UCSD-AML1 (cell line): Measurements from ENCODE around the gene JAG1.
"Not testable (repeated sequence)": the region's sequence is repeated elsewhere in the genome, so short reads cannot be mapped to it uniquely, and the experiment has no call there.

Experiments used
- DNase-seq: peaks from one replicate; lab custom pipeline; 2025; ENCODE audit not compliant: unreplicated experiment; lab: John Stamatoyannopoulos, UW

Gene JAG1

DNA sequence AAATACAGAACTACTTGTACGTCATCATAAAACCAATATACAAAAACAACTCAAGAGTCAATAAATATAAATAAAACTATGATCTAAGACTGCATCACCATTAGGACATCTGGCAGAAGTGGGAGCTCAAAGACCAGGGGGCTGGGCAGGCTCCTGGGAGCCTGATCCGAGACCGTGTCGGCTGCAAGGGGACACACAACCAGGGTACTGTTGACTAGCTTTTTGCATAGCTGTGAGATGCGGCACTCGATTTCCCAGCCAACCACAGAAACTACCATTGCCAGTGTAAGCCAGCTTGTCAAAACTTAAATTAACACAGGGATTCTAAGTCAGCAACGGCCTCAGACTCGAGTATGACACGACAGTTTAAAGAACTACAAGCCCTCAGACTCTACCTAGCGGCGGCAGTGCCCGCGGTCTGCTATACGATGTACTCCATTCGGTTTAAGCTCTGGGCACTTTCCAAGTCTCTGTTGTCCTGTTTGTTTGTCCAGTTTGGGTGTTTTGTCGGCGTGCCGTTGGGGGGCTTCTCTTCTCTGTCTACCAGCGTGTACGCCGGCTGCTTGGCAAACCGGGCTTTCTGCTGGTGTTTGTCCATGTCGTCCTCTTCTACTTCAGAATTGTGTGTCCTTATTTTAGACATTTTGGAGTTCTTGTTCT is 34.6 kb downstream of the JAG1 start:
- DNase-seq: no peak

DNA sequence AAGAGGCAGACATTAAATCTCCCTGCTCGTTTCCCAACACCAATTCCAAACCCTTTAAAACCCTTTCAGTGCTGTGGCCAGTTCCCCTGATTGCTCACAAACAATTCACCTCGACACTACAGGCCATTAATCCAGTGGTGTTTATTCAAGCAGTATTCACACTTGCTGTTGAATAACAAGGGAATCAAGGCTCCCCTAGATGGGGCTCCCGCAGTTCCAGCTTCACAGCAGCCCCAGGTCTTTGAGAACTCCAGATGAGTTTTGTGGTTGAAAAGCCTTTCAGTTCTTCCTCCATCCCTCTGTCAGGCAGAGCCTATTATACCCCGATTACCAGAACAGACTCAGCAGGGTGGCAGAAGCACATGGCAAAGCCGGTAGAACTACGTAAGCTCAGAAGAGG is 36.2 kb downstream of the JAG1 start:
- no peak for DNase-seq

DNA sequence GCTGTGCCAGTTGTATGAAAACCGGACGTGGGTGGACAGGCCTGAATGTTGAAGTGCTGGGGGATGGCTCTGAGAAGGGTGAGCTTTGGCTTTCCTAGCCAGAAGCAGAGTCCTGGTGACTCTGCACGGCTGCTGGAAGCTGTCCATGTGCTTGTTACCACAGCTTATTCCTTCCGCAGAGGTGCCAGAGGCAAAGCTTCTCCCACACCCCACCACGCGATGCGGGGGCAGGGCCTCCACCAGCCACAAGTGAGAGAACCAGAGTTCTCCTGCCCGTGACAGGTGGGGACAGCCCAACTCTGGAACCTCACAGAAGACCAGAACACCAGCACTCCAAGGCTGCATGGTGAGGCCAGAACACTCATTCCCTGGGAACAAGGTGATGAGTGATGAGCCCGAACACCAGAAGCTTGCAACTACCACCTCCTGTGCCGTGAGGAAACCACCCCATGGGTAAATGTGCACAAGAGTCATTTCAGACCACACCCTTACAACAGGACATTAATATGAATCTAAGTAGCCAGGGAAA is 36.7 kb downstream of the JAG1 start:
- DNase-seq: no peak

DNA sequence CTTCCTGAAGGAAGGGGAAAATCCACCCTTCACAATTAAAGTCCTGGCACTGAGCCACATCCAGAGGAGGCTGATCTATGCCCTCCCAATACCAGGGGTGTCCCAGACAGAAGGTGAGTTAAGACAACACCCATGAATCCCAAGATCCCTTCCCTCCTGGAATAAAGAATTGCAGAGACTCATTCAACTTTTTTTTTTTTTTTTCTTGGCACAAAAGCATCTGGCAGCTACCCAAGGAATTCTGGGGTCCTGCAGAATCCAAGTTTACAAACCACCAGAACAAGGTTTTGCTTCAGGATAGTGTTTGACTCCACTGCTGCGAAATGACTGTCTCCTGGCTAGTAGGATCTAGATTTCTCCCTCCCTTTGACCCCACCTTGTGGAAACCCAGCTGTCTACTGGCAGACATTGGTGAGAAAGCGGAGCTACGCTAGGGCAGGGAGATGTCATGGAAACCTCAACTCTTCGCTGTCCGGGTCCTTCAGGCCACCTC is 37.4 kb downstream of the JAG1 start:
- no peak for DNase-seq

DNA sequence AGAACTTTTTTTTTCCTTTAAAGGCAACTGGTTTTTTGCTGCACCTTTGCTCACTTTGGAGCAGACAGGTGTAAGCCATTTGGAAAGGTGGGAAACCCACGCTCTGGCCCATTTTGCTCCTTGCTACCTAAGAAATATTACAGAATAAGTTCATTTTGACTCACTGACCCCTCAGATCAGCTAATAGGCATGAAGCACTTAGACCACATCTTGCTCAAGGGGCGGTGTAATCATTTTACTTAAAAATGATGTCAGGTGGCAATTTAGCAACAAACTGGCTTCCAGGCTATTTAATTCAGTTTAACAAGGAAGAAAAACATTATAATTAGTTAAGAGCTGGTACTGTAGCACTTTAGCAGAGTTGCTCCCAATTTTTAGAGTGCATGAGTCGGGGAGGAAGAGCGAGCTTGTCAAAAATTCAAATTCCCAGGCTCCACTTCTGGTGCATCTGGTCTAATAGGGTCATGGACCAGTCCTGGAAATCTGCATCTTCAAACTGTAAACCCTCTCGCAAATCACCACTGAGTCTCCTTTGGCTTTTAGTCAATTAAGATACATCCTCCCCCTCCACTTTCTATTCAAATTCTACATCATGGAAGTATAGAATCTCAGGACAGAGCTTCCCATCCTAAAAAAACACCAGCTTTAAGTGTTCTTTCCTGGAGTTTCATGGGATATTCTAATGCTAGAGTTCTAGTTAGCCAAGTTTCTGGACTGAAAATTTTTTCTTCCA is 38.2 kb downstream of the JAG1 start:
- DNase-seq: no peak

DNA sequence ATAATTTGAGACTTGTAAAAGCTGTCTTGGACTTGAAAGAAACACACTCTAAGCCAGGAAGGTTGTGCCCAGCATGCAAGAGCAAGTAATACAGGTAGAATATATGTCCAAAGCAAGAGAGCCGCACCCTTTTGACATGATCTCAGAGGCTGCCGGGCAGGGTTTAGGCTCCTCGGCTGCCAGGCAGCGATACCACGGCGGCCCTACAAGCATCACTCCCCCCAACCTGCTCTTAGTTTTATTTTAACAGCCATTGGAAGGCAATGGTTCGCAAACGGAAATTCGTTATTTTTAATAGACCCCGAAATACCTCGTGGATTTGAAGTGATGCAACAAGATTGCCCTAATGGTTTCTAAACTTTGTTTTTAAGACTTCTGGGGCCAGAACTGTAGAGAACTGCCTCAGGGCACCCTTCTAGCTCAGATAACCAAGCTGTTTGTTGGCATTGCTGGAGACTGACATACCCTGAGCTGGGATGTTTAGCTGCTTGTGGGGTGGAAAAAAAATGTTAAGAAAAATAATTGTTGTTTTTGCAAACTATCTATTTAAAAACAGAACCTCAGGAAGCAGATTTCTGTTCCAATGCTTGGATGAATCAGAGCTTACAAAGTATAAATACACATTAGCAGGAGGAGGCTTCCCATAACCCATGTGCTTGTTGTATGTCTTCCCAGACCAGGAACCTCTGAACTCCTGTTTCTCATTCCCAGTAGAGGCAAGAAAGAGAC is 39.0 kb downstream of the JAG1 start:
- no peak for DNase-seq

DNA sequence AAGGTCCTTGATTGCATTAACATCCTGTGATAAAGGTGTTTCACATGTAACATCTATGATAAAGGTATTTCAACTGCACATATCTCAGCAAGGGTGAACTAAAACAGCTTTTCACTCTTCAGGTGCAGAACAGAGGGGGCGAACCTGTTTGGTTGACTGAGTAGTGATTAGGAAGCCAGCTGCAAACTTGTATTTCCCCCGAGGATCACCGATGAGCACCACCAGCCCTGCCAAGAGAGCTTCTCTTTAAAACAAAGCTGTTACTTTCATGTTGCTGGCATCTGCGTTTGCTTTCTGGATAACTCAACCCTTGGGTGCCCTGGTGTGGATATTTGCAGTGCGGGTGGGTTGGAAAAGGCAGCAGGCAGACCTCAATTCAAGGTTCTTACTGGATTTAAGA is 39.6 kb downstream of the JAG1 start:
- no peak for DNase-seq

DNA sequence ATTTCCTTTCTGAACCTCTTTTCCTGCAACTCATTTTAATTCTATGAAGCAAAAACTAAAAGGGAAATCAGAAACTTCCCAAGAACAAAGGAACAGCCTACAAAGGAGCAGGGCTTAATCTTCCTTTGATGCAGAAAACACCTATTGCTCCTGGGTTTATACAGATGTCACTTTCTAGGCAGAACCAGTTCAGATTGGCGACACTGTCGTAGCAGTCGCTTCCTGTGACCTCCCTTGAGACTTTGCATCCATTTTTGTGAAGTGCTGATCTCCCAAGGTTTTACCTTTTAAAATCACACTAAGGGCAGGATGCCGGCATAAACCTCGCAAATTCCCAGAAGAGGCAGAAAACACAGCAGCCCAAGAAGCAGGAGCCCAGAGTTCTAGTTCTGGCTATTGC is 40.1 kb downstream of the JAG1 start:
- DNase-seq: no peak

DNA sequence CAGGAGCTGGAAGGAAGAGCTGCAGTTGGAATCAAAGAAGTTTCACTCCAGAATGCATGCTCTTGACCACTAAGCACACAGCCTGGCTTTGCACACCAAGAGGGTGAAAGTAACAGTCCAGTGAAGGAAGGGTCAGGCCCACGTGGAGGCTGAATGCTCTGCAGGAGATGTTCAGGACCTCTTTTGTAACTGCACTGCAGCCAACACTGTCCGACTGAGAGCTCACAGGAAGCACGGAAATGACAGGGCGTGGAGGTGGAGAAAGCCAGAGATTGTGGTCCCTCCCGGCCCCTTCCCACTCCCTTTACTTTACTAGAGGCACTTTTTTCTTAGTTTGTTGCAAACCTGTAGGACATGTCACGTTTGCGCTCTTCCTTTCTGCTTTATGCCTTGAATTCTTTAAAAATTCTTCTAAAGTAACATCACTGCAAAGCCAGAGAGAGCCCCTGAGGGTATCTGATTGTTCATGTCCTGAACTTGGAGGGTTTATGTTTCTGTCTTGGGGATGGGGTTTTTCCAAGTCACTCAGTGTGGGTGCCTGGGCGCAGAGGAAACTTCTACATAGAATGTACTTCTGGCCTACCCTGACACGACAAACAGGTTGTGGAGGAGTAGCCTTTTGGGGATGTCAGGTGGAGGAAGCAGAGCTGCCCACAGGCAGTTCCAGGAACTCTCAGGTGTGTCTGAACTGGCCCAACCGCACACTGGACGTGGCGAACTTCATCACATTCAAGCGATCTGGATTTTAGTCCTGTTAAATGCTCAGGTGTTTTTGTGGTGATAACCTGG is 40.9 kb downstream of the JAG1 start:
- no peak for DNase-seq

DNA sequence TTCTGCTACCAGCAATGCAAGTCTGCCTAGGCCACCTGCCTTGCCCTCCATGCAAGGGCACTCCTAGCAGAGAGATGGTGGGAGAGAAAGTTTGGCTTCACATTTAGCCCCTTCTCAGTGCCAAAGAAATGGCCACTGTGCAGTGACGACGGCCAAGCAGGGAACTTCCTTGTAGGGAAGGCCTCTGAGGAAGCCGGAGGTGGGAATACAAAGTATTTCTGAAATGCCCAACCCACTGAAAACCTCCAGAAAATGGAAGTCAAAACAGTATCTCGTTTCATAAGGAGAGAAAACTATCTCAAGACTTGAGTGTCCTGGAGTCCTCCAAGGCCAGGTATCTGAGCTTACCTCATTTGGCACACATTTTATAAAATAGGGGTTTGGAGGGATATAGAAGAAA is 42.7 kb downstream of the JAG1 start:
- no peak for DNase-seq

DNA sequence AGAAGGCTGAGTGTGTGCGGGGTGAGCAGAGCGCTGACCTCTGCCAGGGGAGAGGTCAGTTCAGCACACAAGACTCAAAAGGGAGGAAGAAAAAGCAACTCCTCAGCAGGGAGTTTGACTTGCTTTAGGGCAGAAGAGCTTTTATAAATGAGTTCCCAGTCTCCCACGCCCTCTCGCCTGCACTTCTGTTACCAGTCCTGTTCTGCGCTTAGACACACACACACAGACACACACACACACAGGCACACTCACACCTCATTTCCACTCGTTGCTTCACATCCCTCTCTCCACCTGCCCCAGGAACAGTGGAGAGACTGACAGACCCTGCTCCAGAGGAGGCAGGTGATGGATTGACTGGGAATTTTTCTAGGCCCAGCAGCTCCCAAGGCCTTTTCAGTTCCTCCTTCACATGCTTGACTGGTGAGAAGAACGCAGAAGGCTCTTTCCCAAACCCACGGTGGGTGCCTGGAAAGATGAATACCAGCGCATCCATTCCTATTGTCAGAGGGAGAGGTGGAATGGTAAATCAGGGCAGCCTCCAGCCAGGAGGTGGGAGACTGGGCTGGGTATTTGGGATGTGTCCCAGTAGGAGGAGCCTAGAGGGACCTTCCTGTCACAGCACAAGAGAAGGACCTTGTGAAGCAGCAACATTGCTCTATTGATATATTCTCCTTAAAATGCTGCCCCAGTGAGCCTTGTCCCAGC is 43.7 kb downstream of the JAG1 start:
- DNase-seq: no peak

DNA sequence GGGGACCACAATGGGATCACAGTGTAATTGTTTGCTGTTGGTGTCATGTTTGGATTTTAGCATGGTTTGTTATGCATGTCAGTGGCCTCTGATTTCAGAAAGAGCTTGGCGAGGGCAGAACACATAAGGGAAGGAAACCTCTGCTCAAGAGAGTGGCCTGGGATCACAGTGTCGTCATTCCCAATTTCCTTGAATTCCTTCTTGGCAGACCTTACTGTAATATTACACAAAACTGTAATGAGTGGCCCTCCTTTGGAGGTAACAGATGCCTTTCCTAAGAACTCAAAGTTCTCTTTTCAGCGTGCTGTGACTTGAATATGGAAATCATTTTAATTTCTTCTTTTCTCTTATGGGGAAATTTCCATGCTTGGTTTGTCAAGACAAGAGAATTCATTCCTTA is 46.9 kb downstream of the JAG1 start:
- DNase-seq: no peak

DNA sequence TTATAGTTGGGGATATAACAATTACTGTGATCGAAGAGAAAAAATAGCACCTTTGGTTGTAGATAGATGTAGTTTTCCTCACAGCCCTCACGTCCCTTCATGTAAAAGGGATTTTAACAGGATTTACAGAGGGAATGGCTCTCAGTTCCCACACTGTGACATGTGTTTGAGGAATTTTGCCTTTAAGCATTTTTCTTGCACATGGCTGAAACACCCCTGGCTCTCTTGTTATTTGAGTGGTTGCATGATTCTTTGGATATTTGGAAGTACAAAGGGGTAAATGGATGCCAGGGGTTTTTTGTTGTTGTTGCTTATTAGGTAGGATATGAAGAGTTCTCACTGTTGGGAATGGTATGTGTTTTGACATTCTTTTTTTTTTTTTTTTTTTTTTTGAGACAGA is 48.2 kb downstream of the JAG1 start:
- no peak for DNase-seq

DNA sequence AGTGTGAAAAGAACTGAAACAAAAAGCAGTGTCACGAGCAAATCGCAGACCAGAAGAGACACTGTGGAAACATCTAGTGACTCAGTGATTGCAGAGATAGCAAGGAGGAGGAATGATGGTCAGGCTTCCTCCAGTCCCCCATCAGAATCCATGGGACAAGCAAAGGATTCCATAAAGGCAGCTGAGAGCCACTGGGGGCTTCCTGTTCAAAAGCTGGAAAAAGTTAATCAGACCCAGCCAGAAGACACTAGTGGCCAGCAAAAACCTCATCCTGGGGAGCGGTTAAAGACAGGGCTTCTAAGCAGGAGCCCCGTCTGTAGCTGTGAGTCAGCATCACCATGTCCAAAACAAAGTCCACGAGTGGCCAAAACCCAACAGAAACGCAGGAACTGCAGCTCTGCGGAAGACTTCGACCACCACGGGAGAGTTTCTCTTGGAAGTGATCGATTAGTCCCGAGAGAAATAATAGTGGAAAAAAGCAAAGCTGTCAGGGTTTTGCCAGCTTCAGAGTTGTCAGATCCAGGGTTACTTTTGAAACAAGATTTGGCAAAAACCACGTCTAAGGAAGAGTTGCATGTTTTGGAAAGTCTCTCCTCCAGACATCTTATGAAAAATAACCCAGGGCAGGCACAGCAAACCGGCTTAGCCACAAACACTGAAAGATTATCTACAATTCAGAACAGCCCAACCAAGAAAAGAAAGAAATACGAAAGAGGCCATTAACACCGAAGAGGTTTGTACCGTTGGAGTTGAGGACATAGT is 51.0 kb downstream of the JAG1 start:
- peak; percentile 23 for DNase-seq

DNA sequence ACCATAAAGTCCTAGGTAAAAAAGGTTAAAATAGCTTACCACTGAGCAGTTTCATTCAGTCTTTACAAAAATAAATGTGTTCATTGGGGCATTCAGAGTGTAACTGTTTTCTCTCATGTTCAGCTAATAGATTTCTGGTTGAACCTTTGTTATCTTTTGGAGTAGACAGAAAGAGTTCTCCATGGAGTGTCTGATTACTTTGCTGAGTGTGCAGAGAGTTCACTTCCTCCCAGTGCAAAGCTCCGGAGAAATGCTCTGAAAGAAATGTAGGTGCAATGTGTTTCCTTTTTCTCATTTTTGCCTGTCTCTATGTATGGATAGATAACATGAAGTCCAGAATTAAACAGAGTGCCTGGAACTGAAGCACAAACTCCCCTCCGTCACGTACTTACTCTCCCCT is 52.6 kb downstream of the JAG1 start:
- no peak for DNase-seq

DNA sequence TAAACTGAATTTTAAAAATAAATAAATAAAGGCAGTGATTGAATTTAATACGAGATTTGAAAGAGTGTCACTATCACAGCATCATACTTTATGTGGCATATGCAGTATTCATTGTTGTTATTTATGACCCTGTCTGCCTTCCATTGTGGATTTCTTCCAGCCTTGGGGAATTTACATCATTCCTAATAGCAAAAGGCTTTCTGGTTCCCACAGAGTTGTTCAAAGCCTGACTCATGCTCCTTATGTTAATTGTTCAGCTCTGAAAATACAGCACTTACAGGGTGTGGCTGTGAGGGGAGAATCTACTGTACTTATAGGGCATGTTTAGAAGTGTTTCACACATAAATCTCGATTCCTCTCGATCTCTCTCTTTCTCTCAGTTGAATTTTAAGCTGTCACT is 54.4 kb downstream of the JAG1 start:
- no peak for DNase-seq

DNA sequence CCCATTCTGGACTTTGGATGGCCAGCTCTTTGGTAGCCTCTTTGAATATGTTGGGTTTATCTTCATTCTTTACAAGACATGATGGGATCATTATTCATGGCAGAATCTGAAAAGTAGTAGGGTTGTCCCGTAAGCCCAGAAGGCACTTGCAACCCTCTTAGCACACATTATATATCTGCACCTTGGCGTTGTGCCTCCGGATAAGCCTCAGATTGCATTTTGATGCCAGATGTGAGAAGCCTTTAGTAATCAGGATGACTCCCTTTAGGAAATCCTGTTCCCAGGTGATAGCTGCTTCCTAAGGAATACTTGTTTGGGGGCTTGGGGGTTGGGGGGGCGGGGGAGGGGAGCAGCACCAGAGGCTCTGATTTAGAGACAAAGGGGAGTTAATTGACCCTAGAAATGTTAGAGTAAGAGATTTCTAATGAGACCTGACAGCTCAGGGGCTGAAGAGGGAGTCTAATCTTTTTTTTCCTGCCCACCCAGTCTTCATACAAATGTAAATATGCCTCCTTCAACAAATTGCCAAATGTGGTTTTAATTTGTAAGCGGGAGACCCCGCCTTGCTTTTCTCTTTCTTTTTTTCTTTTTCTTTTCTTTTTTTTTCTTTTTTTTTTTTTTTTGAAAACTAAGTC is 55.1 kb downstream of the JAG1 start:
- no peak for DNase-seq

DNA sequence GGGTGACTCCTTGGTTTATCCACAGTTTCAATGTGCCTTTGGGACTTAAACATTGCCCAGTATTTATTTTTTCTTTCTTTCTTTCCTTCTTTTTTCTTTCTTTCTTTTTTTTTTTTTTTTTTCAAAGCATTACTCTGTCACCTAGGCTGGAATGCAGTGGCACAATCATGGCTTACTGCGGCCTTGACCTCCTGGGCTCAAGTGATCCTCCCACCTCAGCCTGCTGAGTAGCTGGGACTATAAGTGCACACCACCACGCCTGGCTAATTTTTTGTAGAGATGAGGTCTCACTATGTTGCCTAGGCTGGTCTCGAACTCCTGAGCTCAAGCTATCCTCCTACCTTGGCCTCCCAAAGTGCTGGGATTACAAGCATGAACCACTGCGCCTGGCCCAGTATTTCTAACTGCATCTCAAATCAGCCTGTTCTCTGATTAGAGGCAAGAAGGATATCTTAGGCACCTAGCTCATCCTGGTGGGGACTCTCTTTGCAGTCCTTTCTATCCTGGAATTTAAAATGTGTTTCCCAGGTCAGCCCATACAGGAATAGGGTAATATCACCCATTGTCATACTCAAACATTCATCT is 56.2 kb downstream of the JAG1 start:
- not testable (repeated sequence) for DNase-seq

DNA sequence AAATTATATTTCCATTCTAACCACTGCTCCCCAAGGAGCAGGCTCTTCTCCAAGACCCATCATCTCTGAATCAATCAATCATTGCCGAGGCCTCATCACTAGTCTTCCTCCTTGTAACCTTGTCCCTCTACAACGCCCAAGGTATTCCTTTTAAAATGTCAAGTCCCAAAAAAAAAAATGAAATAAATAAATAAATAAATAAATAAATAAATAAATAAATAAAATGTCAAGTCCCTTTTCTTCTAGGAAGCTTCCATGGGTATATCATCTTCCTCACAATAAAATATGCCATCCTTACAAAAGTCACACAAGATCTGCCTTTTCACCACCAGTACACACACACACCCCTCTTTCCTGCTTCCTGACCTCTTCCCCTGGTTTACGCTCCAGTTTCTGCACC is 57.6 kb downstream of the JAG1 start:
- DNase-seq: no peak
